ENCODE measurements around the gene MAML2. TPM values are rescaled to one million over a fixed set of nuclear protein-coding genes. Genes with fewer than 3 reads are reported as not detected.

The MAML2 gene
- total and polyA plus RNA-seq, 4 donors: 0.56 to 2.1 (median 1.4) TPM

DNA sequence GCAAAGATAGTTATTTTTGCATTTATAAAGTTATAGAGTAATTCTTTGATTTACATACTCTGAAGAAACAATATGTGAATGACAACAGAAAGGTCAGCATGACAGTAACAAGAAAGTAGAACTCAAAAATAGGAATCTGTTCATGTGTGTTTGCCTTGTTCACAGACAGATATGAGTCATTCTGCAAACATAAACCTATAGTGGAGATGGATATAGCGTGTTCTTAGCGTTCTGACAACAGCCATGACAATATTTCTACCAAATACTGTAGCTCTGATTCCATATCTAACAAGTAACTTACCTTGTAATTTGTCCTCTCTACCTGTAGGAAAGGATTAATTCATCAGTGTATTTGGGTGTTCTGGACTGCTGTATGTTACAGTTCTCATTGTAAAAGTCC lies 210.6 kb downstream of the MAML2 start:
- WGBS: 86% methylated on average over 2 of the region's 2 CpGs
- DNase-seq (ENCODE audit: low spot score): no peak
- TF ChIP-seq SP1 (IDR thresholded peaks at IDR 0.05) (no peak), EGR1 (IDR thresholded peaks at IDR 0.05; ENCODE audit: low read depth in 2 of 2) (no peak), CTCF (IDR thresholded peaks at IDR 0.05; ENCODE audit: low read depth, low read length, missing input control) (no peak), REST (IDR thresholded peaks at IDR 0.05) (no peak), NR2F2 (IDR thresholded peaks at IDR 0.05) (no peak), HNF4A (conservative IDR thresholded peaks at IDR 0.05) (no peak), TAF1 (conservative IDR thresholded peaks at IDR 0.05) (no peak), HNF4G (IDR thresholded peaks at IDR 0.05) (no peak)
- TF ChIP-seq, protein P1, sequence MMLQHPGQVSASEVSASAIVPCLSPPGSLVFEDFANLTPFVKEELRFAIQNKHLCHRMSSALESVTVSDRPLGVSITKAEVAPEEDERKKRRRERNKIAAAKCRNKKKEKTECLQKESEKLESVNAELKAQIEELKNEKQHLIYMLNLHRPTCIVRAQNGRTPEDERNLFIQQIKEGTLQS (IDR thresholded peaks at IDR 0.05): no peak
- no peak overlapping the region for H3K9ac ChIP-seq (ENCODE audit: low read depth in 1 of 2, low read length in 2 of 2)
- peaks cover 0 to 1% (median 0%) of the 10 kb centered on the region in 4 donors for H3K4me1 ChIP-seq (ENCODE audit: control insufficient read depth in 4 of 4, insufficient read depth in 4 of 4, low read length in 3 of 4)
- no peaks in the 10 kb centered on the region for H3K9me3 ChIP-seq (ENCODE audit: control insufficient read depth in 4 of 4, low read length in 3 of 4)
- H3K36me3 ChIP-seq (ENCODE audit: control insufficient read depth in 4 of 4, insufficient read depth in 3 of 4, low read depth in 1 of 4, low read length in 3 of 4): no peaks in the 10 kb centered on the region
- H3K4me3 ChIP-seq (ENCODE audit: low read depth in 1 of 3, low read length in 3 of 3): no peak overlapping the region
- H3K27me3 ChIP-seq (ENCODE audit: control insufficient read depth in 4 of 4, insufficient read depth in 4 of 4, low read length in 3 of 4): peaks cover 0 to 3% (median 0%) of the 10 kb centered on the region in 4 donors
- no peak overlapping the region for H3K27ac ChIP-seq (ENCODE audit: low read depth in 1 of 2, low read length in 2 of 2)

DNA sequence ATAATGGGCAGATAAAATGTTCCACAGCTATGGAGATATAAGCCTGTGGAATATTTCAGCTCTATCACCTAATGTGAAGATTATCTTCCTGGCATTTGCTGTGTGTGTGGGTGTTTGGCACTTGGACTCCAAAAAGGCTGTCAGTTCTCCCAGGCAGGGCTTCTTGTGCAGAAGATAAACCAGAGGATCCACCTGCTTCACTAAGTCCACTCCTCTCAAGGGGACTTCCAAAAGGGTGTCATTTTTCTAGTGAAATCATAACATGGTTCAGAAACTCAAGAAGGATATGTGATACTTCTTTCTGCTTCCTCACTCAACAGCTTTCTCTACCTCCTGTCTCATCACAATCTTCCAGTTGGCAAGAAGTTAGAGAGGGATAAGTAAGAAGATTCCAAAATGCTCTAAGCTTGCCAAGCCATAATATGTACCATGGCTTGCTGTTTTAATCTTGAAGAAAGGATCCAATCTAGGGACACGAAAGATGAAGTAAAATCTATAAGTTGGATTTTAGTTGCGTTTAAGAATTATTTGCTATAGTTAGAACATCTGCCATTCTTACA lies 212.9 kb downstream of the MAML2 start:
- no peak for DNase-seq (ENCODE audit: low spot score)
- Histone ChIP-seq H3K27ac (ENCODE audit: low read depth in 1 of 2, low read length in 2 of 2) (no peak overlapping the region), H3K27me3 (ENCODE audit: control insufficient read depth in 4 of 4, insufficient read depth in 4 of 4, low read length in 3 of 4) (peaks cover 0 to 3% (median 0%) of the 10 kb centered on the region in 4 donors), H3K4me3 (ENCODE audit: low read depth in 1 of 3, low read length in 3 of 3) (no peak overlapping the region), H3K36me3 (ENCODE audit: control insufficient read depth in 4 of 4, insufficient read depth in 3 of 4, low read depth in 1 of 4, low read length in 3 of 4) (no peaks in the 10 kb centered on the region), H3K4me1 (ENCODE audit: control insufficient read depth in 4 of 4, insufficient read depth in 4 of 4, low read length in 3 of 4) (no peaks in the 10 kb centered on the region), H3K9me3 (ENCODE audit: control insufficient read depth in 4 of 4, low read length in 3 of 4) (no peaks in the 10 kb centered on the region), H3K9ac (ENCODE audit: low read depth in 1 of 2, low read length in 2 of 2) (no peak overlapping the region)
- 86% methylated on average over 2 of the region's 2 CpGs for WGBS
- TF ChIP-seq NR2F2 (IDR thresholded peaks at IDR 0.05) (no peak), HNF4A (conservative IDR thresholded peaks at IDR 0.05) (no peak), RAD21 (IDR thresholded peaks at IDR 0.05) (no peak)

- H3K27ac ChIP-seq (ENCODE audit: low read depth in 1 of 2, low read length in 2 of 2): no peak overlapping the region
- no peak overlapping the region for H3K4me3 ChIP-seq (ENCODE audit: low read depth in 1 of 3, low read length in 3 of 3)
- no peak for DNase-seq (ENCODE audit: low spot score)
- no peaks in the 10 kb centered on the region for H3K4me1 ChIP-seq (ENCODE audit: control insufficient read depth in 4 of 4, insufficient read depth in 4 of 4, low read length in 3 of 4)
- 56% methylated on average over 2 of the region's 2 CpGs for WGBS
- no peaks in the 10 kb centered on the region for H3K9me3 ChIP-seq (ENCODE audit: control insufficient read depth in 4 of 4, low read length in 3 of 4)
- H3K36me3 ChIP-seq (ENCODE audit: control insufficient read depth in 4 of 4, insufficient read depth in 3 of 4, low read depth in 1 of 4, low read length in 3 of 4): no peaks in the 10 kb centered on the region
- H3K27me3 ChIP-seq (ENCODE audit: control insufficient read depth in 4 of 4, insufficient read depth in 4 of 4, low read length in 3 of 4): peaks cover 0 to 3% (median 0%) of the 10 kb centered on the region in 4 donors
- no peak overlapping the region for H3K9ac ChIP-seq (ENCODE audit: low read depth in 1 of 2, low read length in 2 of 2)
- no peak for TF ChIP-seq JUND (IDR thresholded peaks at IDR 0.05)
- no peak for TF ChIP-seq TAF1 (conservative IDR thresholded peaks at IDR 0.05)
- TF ChIP-seq YY1 (IDR thresholded peaks at IDR 0.05): no peak
- no peak for TF ChIP-seq HNF4A (conservative IDR thresholded peaks at IDR 0.05)
- TF ChIP-seq CTCF (IDR thresholded peaks at IDR 0.05; ENCODE audit: low read depth, low read length, missing input control): no peak
- TF ChIP-seq GABPA (IDR thresholded peaks at IDR 0.05 in 1 of 2, conservative IDR thresholded peaks at IDR 0.05 in 1 of 2): no peak
- TF ChIP-seq FOXA2 (IDR thresholded peaks at IDR 0.05): no peak
- no peak for TF ChIP-seq FOXA1 (IDR thresholded peaks at IDR 0.05)
- TF ChIP-seq NR2F2 (IDR thresholded peaks at IDR 0.05): no peak
- no peak for TF ChIP-seq HNF4G (IDR thresholded peaks at IDR 0.05)
- no peak for TF ChIP-seq RXRA (IDR thresholded peaks at IDR 0.05)
- TF ChIP-seq RAD21 (IDR thresholded peaks at IDR 0.05): no peak
- no peak for TF ChIP-seq REST (IDR thresholded peaks at IDR 0.05)
Measured at GRCh38 chr11:96127596-96127959, 215.4 kb downstream of the MAML2 start.

All from liver (tissue), 9 donors.